Glutamatergic neuron (in vitro differentiated cells): ENCODE measurements around the gene TBC1D22A. TPM values are rescaled to one million over a fixed set of nuclear protein-coding genes. Genes with fewer than 3 reads are reported as not detected.

ENCODE experiments used
- DNase-seq: peaks from one replicate; pipeline ENCODE4 v3.0.0; 2022
- H3K27ac Mint-ChIP-seq: one replicate; pipeline ENCODE4 v1.8.0; 2020; ENCODE audit warnings: mild to moderate bottlenecking, mixed read lengths, inconsistent platforms; ENCODE audit not compliant: unreplicated experiment
- H3K27me3 Mint-ChIP-seq: one replicate; pipeline ENCODE4 v1.8.0; 2020; ENCODE audit warnings: mild to moderate bottlenecking, moderate library complexity, mixed read lengths, inconsistent platforms; ENCODE audit not compliant: unreplicated experiment
- H3K36me3 Mint-ChIP-seq: one replicate; pipeline ENCODE4 v1.8.0; 2020; ENCODE audit warnings: mild to moderate bottlenecking, mixed read lengths, inconsistent platforms; ENCODE audit not compliant: unreplicated experiment
- H3K4me1 Mint-ChIP-seq: one replicate; pipeline ENCODE4 v1.8.0; 2020; ENCODE audit warnings: mild to moderate bottlenecking, low read depth, mixed read lengths, inconsistent platforms; ENCODE audit not compliant: unreplicated experiment
- H3K4me3 Mint-ChIP-seq: one replicate; pipeline ENCODE4 v1.8.0; 2020; ENCODE audit warnings: mild to moderate bottlenecking, mixed read lengths, inconsistent platforms; ENCODE audit not compliant: unreplicated experiment
- H3K9me3 Mint-ChIP-seq: one replicate; pipeline ENCODE4 v1.8.0; 2020; ENCODE audit warnings: mild to moderate bottlenecking, moderate library complexity, mixed read lengths, inconsistent platforms; ENCODE audit not compliant: unreplicated experiment
- total RNA-seq: library from RNA; stranded (reverse); fragmentation: NEBNext Ultra II Directional; extraction: Animal tissue kit (Norgen Biotek cat#: 25700); gene quantifications from one replicate; pipeline ENCODE4 v1.2.1, GENCODE V29; 2021; ENCODE audit not compliant: unreplicated experiment
- TF ChIP-seq, protein P1 (sequence below): fragments of 200-600 bp; sonication (generic); IDR thresholded peaks from one replicate; pipeline ENCODE4 v1.5.0; 2021; ENCODE audit not compliant: partially characterized antibody, unreplicated experiment

The TBC1D22A gene
- total RNA-seq, 1 donor from 2014 or later: 23.0 TPM

DNA sequence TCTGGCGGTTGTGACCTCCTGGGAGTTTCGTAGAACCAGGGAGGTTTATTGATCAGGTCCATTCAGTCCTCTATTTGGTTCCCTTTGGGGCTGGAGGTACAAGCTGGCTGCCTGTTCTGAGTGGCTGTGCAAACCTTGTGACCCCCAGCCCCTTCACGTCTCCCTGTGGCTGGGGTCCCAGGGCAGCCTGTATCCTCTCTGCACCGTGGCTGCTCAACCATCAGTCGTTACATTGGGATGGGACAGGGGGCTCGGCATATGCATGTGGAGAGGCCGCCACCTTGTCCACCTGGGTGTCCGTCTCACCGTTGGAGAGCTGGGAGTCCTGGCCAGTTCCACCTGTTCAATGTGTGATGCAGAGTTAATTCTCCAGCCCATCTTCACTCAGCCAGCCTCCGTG lies 195.7 kb downstream of the TBC1D22A start:
- Mint-ChIP-seq H3K4me1 (peaks cover 14% of the 10 kb centered on the region), H3K27me3 (peaks cover 4% of the 10 kb centered on the region), H3K4me3 (no peak overlapping the region), H3K27ac (no peak overlapping the region), H3K9me3 (peaks cover 7% of the 10 kb centered on the region), H3K36me3 (no peaks in the 10 kb centered on the region)
- TF ChIP-seq, protein P1, sequence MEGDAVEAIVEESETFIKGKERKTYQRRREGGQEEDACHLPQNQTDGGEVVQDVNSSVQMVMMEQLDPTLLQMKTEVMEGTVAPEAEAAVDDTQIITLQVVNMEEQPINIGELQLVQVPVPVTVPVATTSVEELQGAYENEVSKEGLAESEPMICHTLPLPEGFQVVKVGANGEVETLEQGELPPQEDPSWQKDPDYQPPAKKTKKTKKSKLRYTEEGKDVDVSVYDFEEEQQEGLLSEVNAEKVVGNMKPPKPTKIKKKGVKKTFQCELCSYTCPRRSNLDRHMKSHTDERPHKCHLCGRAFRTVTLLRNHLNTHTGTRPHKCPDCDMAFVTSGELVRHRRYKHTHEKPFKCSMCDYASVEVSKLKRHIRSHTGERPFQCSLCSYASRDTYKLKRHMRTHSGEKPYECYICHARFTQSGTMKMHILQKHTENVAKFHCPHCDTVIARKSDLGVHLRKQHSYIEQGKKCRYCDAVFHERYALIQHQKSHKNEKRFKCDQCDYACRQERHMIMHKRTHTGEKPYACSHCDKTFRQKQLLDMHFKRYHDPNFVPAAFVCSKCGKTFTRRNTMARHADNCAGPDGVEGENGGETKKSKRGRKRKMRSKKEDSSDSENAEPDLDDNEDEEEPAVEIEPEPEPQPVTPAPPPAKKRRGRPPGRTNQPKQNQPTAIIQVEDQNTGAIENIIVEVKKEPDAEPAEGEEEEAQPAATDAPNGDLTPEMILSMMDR: no peak
- DNase-seq: no peak

DNA sequence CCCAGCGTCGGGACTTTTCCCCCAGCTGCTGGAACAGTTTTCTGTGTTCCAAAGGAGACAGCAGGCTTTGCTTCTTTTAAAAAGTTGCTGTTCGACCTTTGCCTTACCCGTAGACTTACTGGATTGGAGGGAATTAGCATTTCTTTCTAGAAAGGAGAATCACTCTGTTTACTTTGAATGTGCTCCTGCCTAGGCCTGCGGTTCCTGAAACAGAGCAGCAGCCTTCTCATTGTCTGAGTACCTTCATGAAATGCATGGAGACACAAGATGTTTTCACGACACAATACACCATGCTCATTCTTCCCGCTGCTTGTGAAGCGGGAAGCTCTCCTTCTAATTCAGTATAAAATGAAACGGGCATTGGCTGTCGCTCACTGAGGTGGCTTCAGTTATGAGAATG lies 196.2 kb downstream of the TBC1D22A start:
- DNase-seq: no peak
- Mint-ChIP-seq H3K4me1 (peaks cover 14% of the 10 kb centered on the region), H3K4me3 (no peak overlapping the region), H3K27ac (peak overlapping the region; percentile 33), H3K27me3 (peaks cover 4% of the 10 kb centered on the region), H3K36me3 (no peaks in the 10 kb centered on the region), H3K9me3 (peaks cover 4% of the 10 kb centered on the region)
- TF ChIP-seq, protein P1: no peak

DNA sequence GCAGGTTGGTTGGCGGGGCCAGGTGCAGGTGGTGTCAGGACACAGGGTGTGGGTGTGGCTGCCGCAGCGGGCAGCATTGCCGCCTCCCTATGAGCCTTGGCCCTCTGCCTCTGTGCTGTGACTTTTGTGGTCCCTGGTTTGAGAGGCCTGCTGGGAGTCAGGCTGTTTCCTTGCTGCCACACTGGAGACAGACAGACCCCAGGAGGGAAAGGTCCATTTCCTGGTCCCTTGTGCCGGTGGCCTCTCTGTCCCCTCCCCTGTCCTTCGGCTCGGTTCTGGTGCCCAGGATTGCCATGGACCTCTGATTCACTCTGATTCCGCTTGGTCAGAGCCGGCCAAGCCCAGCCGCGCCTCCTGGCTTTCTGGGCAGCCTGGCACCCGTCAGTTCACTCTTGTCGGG lies 196.9 kb downstream of the TBC1D22A start:
- H3K36me3 Mint-ChIP-seq: no peaks in the 10 kb centered on the region
- peaks cover 14% of the 10 kb centered on the region for H3K4me1 Mint-ChIP-seq
- peaks cover 2% of the 10 kb centered on the region for H3K9me3 Mint-ChIP-seq
- H3K27ac Mint-ChIP-seq: no peak overlapping the region
- DNase-seq: no peak
- TF ChIP-seq, protein P1: no peak
- no peak overlapping the region for H3K4me3 Mint-ChIP-seq
- peaks cover 4% of the 10 kb centered on the region for H3K27me3 Mint-ChIP-seq

DNA sequence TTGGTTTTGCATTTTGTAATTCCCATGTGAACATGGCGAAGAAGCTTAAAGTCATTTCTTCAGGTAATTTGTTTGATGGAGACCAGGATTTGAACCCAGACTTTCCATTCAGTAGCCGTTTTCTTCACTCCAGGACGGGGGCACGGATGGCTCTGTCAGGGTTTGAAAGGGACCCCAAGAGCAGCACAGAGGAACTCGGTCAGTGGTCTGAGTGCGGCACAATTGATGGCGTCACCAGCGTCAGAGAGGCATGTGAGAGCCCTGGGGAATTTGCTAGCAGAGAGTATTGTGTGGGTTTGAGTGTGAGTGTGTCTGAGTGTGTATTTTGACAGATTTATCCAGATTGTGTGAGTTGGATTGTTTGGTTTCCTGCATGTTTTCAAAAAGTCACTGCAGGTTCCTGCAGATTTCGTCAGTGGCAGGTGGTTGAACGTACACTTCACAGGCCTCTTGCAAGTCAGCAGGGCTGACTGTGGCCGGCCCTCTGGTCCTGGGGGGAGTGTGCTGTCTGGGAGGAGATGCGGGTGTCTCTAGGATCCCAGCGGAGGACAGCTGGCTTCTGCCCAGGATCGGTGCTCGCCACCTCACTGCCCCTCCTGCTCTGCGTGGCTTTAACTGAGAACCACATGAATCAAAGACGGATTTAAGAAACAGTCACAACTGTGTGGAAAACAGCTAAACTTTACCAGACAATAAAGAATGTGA lies 199.3 kb downstream of the TBC1D22A start:
- no peak for DNase-seq
- H3K4me1 Mint-ChIP-seq: peaks cover 16% of the 10 kb centered on the region
- TF ChIP-seq, protein P1: no peak
- peaks cover 2% of the 10 kb centered on the region for H3K27me3 Mint-ChIP-seq
- no peak overlapping the region for H3K4me3 Mint-ChIP-seq
- no peaks in the 10 kb centered on the region for H3K36me3 Mint-ChIP-seq
- peaks cover 3% of the 10 kb centered on the region for H3K9me3 Mint-ChIP-seq
- no peak overlapping the region for H3K27ac Mint-ChIP-seq

DNA sequence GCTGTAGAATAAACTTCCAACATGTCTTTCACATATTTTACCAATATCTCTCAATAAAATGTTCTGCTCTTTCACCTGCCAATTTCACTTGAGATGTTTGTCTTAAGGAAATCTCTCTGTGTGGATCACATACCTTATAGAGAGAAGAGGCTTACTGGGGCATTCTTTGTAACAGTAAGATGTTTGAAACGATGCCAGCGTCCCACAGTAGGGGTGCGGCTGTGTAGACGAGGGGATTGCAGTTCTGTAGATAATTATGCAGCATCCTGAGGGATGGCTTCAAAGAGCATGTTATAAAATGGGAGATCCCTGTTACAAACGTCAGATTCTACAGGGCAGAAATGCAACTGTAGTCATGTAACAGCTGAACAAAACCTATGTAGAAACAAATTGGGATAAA lies 200.0 kb downstream of the TBC1D22A start:
- H3K27ac Mint-ChIP-seq: no peak overlapping the region
- peaks cover 2% of the 10 kb centered on the region for H3K27me3 Mint-ChIP-seq
- peaks cover 16% of the 10 kb centered on the region for H3K4me1 Mint-ChIP-seq
- H3K9me3 Mint-ChIP-seq: peaks cover 5% of the 10 kb centered on the region
- no peak overlapping the region for H3K4me3 Mint-ChIP-seq
- H3K36me3 Mint-ChIP-seq: no peaks in the 10 kb centered on the region
- DNase-seq: no peak
- TF ChIP-seq, protein P1: no peak
